GM19240 (cell line): Measurements from ENCODE around the gene RGS6.

ENCODE experiments used
- DNase-seq: peaks from one replicate; pipeline ENCODE4 v3.0.0; 2011; ENCODE audit warnings: low spot score; ENCODE audit not compliant: insufficient read length

Gene RGS6

GRCh38 chr14:72492196-72492595 is 560.0 kb downstream of the RGS6 start:
- DNase-seq = no peak

- no peak for DNase-seq
These were observed 563.4 kb downstream of the RGS6 start for GRCh38 chr14:72495668-72496067.

GRCh38 chr14:72498646-72499045 is 566.4 kb downstream of the RGS6 start:
- no peak for DNase-seq

GRCh38 chr14:72499746-72500145 is 567.5 kb downstream of the RGS6 start:
- no peak for DNase-seq

- no peak for DNase-seq
These were observed 568.1 kb downstream of the RGS6 start for GRCh38 chr14:72500234-72500838.

GRCh38 chr14:72501439-72501838 is 569.2 kb downstream of the RGS6 start:
- DNase-seq = no peak

GRCh38 chr14:72503271-72503670 is 571.0 kb downstream of the RGS6 start:
- no peak for DNase-seq

- DNase-seq = no peak
These were observed 571.6 kb downstream of the RGS6 start for GRCh38 chr14:72503696-72504368.

- no peak for DNase-seq
These were observed 578.3 kb downstream of the RGS6 start for GRCh38 chr14:72510566-72510965.

GRCh38 chr14:72512281-72512680 is 580.1 kb downstream of the RGS6 start:
- no peak for DNase-seq

- DNase-seq = no peak
These were observed 580.7 kb downstream of the RGS6 start for GRCh38 chr14:72512925-72513324.

GRCh38 chr14:72513346-72513745 is 581.1 kb downstream of the RGS6 start:
- no peak for DNase-seq

- DNase-seq = no peak
These were observed 581.9 kb downstream of the RGS6 start for GRCh38 chr14:72513965-72514659.

GRCh38 chr14:72514660-72515025 is 582.4 kb downstream of the RGS6 start:
- DNase-seq = no peak

GRCh38 chr14:72515779-72516770 is 583.8 kb downstream of the RGS6 start:
- DNase-seq = no peak

- DNase-seq = no peak
These were observed 584.9 kb downstream of the RGS6 start for GRCh38 chr14:72516936-72517700.

- no peak for DNase-seq
These were observed 585.5 kb downstream of the RGS6 start for GRCh38 chr14:72517736-72518135.

GRCh38 chr14:72518809-72519377 is 586.7 kb downstream of the RGS6 start:
- DNase-seq = no peak

GRCh38 chr14:72519543-72519942 is 587.3 kb downstream of the RGS6 start:
- DNase-seq = no peak

GRCh38 chr14:72521045-72521444 is 588.8 kb downstream of the RGS6 start:
- DNase-seq = no peak
